Esophagus muscularis mucosa (tissue), 4 donors: ENCODE measurements around the gene SMCR8. TPM values are rescaled to one million over a fixed set of nuclear protein-coding genes. Genes with fewer than 3 reads are reported as not detected.

Experiments
- DNase-seq: peaks from one replicate; pipeline ENCODE4 v3.0.0-alpha.2; 2017; ENCODE audit errors: extremely low spot score
- H3K27ac ChIP-seq, 4 donors: fragments of 200-600 bp; sonication (generic); replicated peaks in 1 of 4; 1 replicate in 3 of 4; 2 replicates in 1 of 4; pipeline ENCODE4 v1.5.1; 2016 to 2019; ENCODE audit warnings: mild to moderate bottlenecking in 1 of 4
- H3K27me3 ChIP-seq, 4 donors: fragments of 200-600 bp; sonication (generic); one replicate each; pipeline versions ENCODE4 v1.5.1 to v1.6.0; 2016 to 2019
- H3K36me3 ChIP-seq, 4 donors: fragments of 200-600 bp; sonication (generic); one replicate each; pipeline ENCODE4 v1.5.1; 2016 to 2019
- H3K4me1 ChIP-seq, 4 donors: fragments of 200-600 bp; sonication (generic); one replicate each; pipeline ENCODE4 v1.5.1; 2016 to 2019
- H3K4me3 ChIP-seq, 4 donors: fragments of 200-600 bp; sonication (generic); 1 replicate in 2 of 4; 2 replicates in 2 of 4; pipeline ENCODE4 v1.5.1; 2016 to 2019; ENCODE audit warnings: mild to moderate bottlenecking in 4 of 4, moderate library complexity in 1 of 4
- H3K9me3 ChIP-seq, 4 donors: fragments of 200-600 bp; sonication (generic); 1 replicate in 3 of 4; 2 replicates in 1 of 4; pipeline ENCODE4 v1.5.1; 2016 to 2019
- CTCF ChIP-seq, 3 experiments: fragments of 200-600 bp in 2 of 3; fragments of 450-650 bp in 1 of 3; sonication (generic) in 2 of 3; IDR thresholded peaks; one replicate each; pipeline ENCODE4 v1.5.1; 2017 to 2019; ENCODE audit warnings: antibody characterized with exemption in 3 of 3, mild to moderate bottlenecking in 2 of 3, moderate library complexity in 1 of 3
- EP300 ChIP-seq: sonication (generic); formaldehyde crosslinking; IDR thresholded peaks from one replicate; pipeline ENCODE4 v1.6.1; 2017; ENCODE audit warnings: antibody characterized with exemption
- POLR2A ChIP-seq: fragments of 450-650 bp; IDR thresholded peaks from one replicate; pipeline ENCODE4 v1.6.1; 2017; ENCODE audit warnings: antibody characterized with exemption, moderate library complexity, mild to moderate bottlenecking, low read depth
- POLR2AphosphoS5 ChIP-seq, 2 donors: sonication (generic); formaldehyde crosslinking; IDR thresholded peaks; one replicate each; pipeline ENCODE4 v1.6.1; 2017; ENCODE audit warnings: antibody characterized with exemption in 2 of 2
- WGBS: methylation state at CpG from one replicate; pipeline ENCODE4 v1.1.5; 2018; 5-methylcytosine and 5-hydroxymethylcytosine counted together
- intact Hi-C: fragments of 100-400 bp; cut with DNase I; formaldehyde crosslinking; loops from one replicate; pipeline ENCODE4 v1.15.1; 2023
- total RNA-seq, 4 donors: library from RNA; depleted of rRNA; stranded (reverse); fragments of >200 nt; gene quantifications; one replicate each; pipeline versions ENCODE4 v1.1.0 to v1.2.1, GENCODE V29; 2016

The SMCR8 gene
- total RNA-seq, 4 donors from 2014 or later = 13.3 to 20.5 (median 17.3) TPM

- H3K36me3 ChIP-seq = peaks cover 60 to 87% (median 82%) of the 10 kb centered on the region in 4 donors
Measured at GRCh38 chr17:18277076-18277475, 38.0 kb upstream of the SMCR8 start.

GRCh38 chr17:18278867-18279266, 36.2 kb upstream of the SMCR8 start:
- no peak overlapping the region for H3K4me3 ChIP-seq
- TF ChIP-seq CTCF (IDR thresholded peaks at IDR 0.05) = no peak
- no peak for TF ChIP-seq EP300
- no peak for TF ChIP-seq POLR2AphosphoS5 (IDR thresholded peaks at IDR 0.05)
- no peak for TF ChIP-seq POLR2A
- H3K27me3 ChIP-seq = no peaks in the 10 kb centered on the region
- DNase-seq = no peak
- WGBS = 71% methylated on average over 3 of the region's 3 CpGs
- no peaks in the 10 kb centered on the region for H3K4me1 ChIP-seq
- no peak overlapping the region for H3K27ac ChIP-seq
- no peaks in the 10 kb centered on the region for H3K9me3 ChIP-seq
- intact Hi-C loops = no loop called here
- H3K36me3 ChIP-seq = peaks cover 72 to 96% (median 88%) of the 10 kb centered on the region in 4 donors

More at GRCh38 chr17:18277076-18277475, 38.0 kb upstream of the SMCR8 start:
- Histone ChIP-seq H3K4me1 (no peaks in the 10 kb centered on the region), H3K4me3 (no peak overlapping the region), H3K9me3 (no peaks in the 10 kb centered on the region), H3K27me3 (no peaks in the 10 kb centered on the region), H3K27ac (no peak overlapping the region)
- no peak for TF ChIP-seq POLR2AphosphoS5 (IDR thresholded peaks at IDR 0.05)
- TF ChIP-seq POLR2A = no peak
- no peak for TF ChIP-seq EP300
- no peak for TF ChIP-seq CTCF (IDR thresholded peaks at IDR 0.05)
- intact Hi-C loops = no loop called here
- DNase-seq = no peak
- WGBS = 86% methylated on average over 1 of the region's 1 CpG

- intact Hi-C loops = no loop called here
- H3K36me3 ChIP-seq = peaks cover 71 to 99% (median 91%) of the 10 kb centered on the region in 4 donors
Measured at GRCh38 chr17:18280249-18280648, 34.8 kb upstream of the SMCR8 start.

GRCh38 chr17:18280766-18281371, 34.2 kb upstream of the SMCR8 start:
- no peak overlapping the region for H3K27ac ChIP-seq
- H3K4me3 ChIP-seq = no peak overlapping the region
- DNase-seq = no peak
- intact Hi-C loops = no loop called here
- TF ChIP-seq POLR2A (no peak), POLR2AphosphoS5 (IDR thresholded peaks at IDR 0.05) (no peak), EP300 (no peak)
- H3K4me1 ChIP-seq = no peaks in the 10 kb centered on the region
- H3K36me3 ChIP-seq = peaks cover 77 to 100% (median 96%) of the 10 kb centered on the region in 4 donors
- no peaks in the 10 kb centered on the region for H3K27me3 ChIP-seq
- no peaks in the 10 kb centered on the region for H3K9me3 ChIP-seq
- WGBS = 57% methylated on average over 5 of the region's 5 CpGs

More at GRCh38 chr17:18280249-18280648, 34.8 kb upstream of the SMCR8 start:
- H3K4me1 ChIP-seq = no peaks in the 10 kb centered on the region
- WGBS = 78% methylated on average over 4 of the region's 4 CpGs
- H3K9me3 ChIP-seq = no peaks in the 10 kb centered on the region
- no peak overlapping the region for H3K4me3 ChIP-seq
- no peaks in the 10 kb centered on the region for H3K27me3 ChIP-seq
- no peak overlapping the region for H3K27ac ChIP-seq
- no peak for DNase-seq
- TF ChIP-seq EP300 = no peak
- TF ChIP-seq POLR2A = no peak
- no peak for TF ChIP-seq POLR2AphosphoS5 (IDR thresholded peaks at IDR 0.05)
- TF ChIP-seq CTCF (IDR thresholded peaks at IDR 0.05) = no peak

GRCh38 chr17:18281788-18282187, 33.3 kb upstream of the SMCR8 start:
- TF ChIP-seq POLR2AphosphoS5 (IDR thresholded peaks at IDR 0.05) = no peak
- TF ChIP-seq CTCF (IDR thresholded peaks at IDR 0.05) = no peak
- no peak for TF ChIP-seq POLR2A
- TF ChIP-seq EP300 = no peak
- Histone ChIP-seq H3K27ac (no peak overlapping the region), H3K4me1 (no peaks in the 10 kb centered on the region), H3K36me3 (peaks cover 78 to 100% (median 94%) of the 10 kb centered on the region in 4 donors), H3K4me3 (no peak overlapping the region), H3K9me3 (no peaks in the 10 kb centered on the region), H3K27me3 (no peaks in the 10 kb centered on the region)
- intact Hi-C loops = no loop called here
- 88% methylated on average over 5 of the region's 6 CpGs for WGBS
- DNase-seq = no peak
